Kidney tubule cell (primary cell): ENCODE results near the gene COPB1.
A peak's percentile ranks its signal among the peaks of the same experiment; 100 is the strongest.

Experiments
- DNase-seq: peaks from one replicate; pipeline ENCODE4 v3.0.0-alpha.2; 2018; ENCODE audit warnings: low spot score

COPB1 gene

GRCh38 chr11:14435717-14436512 is 63.7 kb downstream of the COPB1 start:
- DNase-seq, result no peak

GRCh38 chr11:14425621-14426020 is 74.0 kb downstream of the COPB1 start:
- no peak for DNase-seq

GRCh38 chr11:14424096-14424495 is 75.5 kb downstream of the COPB1 start:
- DNase-seq, result peak; percentile 74

GRCh38 chr11:14423633-14424032 is 76.0 kb downstream of the COPB1 start:
- no peak for DNase-seq

GRCh38 chr11:14422814-14423182 is 76.8 kb downstream of the COPB1 start:
- peak; percentile 59 for DNase-seq

- peak; percentile 100 for DNase-seq
These were observed 77.4 kb downstream of the COPB1 start for GRCh38 chr11:14422052-14422813.

GRCh38 chr11:14420223-14420622 is 79.4 kb downstream of the COPB1 start:
- peak; percentile 22 for DNase-seq

- DNase-seq, result peak; percentile 61
These were observed 80.7 kb downstream of the COPB1 start for GRCh38 chr11:14418801-14419417.

- DNase-seq, result no peak
These were observed 81.8 kb downstream of the COPB1 start for GRCh38 chr11:14417617-14418374.

GRCh38 chr11:14417186-14417585 is 82.4 kb downstream of the COPB1 start:
- DNase-seq, result no peak

- DNase-seq, result peak; percentile 24
These were observed 84.8 kb downstream of the COPB1 start for GRCh38 chr11:14414470-14415461.

GRCh38 chr11:14413307-14414069 is 86.1 kb downstream of the COPB1 start:
- peak; percentile 39 for DNase-seq

- peak; percentile 60 for DNase-seq
These were observed 87.8 kb downstream of the COPB1 start for GRCh38 chr11:14411818-14412217.

GRCh38 chr11:14409891-14410290 is 89.7 kb downstream of the COPB1 start:
- peak; percentile 36 for DNase-seq

GRCh38 chr11:14408612-14409011 is 91.0 kb downstream of the COPB1 start:
- DNase-seq, result no peak
